CD14-positive monocyte (primary cell): ENCODE results near the gene CCDC12. TPM values are rescaled to one million over a fixed set of nuclear protein-coding genes. Genes with fewer than 3 reads are reported as not detected.
"Not testable (repeated sequence)": the region's sequence is repeated elsewhere in the genome, so short reads cannot be mapped to it uniquely, and the experiment has no call there.

ENCODE experiments used
- DNase-seq, 3 donors: peaks; one replicate each; pipeline ENCODE4 v3.0.0-alpha.2; 2011 to 2022
- H2AFZ ChIP-seq: 2 replicates; pipeline ENCODE4 v1.6.0; 2012; ENCODE audit warnings: mild to moderate bottlenecking, low read depth, low read length, inconsistent platforms; ENCODE audit not compliant: insufficient read depth, poor library complexity, severe bottlenecking
- H3K27ac ChIP-seq, 2 donors: 1 replicate in 1 of 2; 2 replicates in 1 of 2; pipeline ENCODE4 v1.5.1; 2012 to 2013; ENCODE audit warnings: low read length in 2 of 2, control low read depth in 1 of 2, inconsistent platforms in 1 of 2, low read depth in 1 of 2, mild to moderate bottlenecking in 1 of 2
- H3K27me3 ChIP-seq, 2 donors: one replicate each; pipeline versions ENCODE4 v1.6.0 to v1.6.1; 2011 to 2013; ENCODE audit warnings: low read length in 2 of 2; ENCODE audit not compliant: control insufficient read depth in 2 of 2, insufficient read depth in 2 of 2
- H3K36me3 ChIP-seq, 2 donors: replicated peaks in 1 of 2; 1 replicate in 1 of 2; 2 replicates in 1 of 2; pipeline versions ENCODE4 v1.5.1 to v1.6.1; 2012 to 2013; ENCODE audit warnings: low read length in 2 of 2, control low read depth in 1 of 2, inconsistent platforms in 1 of 2, mild to moderate bottlenecking in 1 of 2; ENCODE audit not compliant: insufficient read depth in 2 of 2, control insufficient read depth in 1 of 2
- H3K4me1 ChIP-seq, 2 donors: 1 replicate in 1 of 2; 2 replicates in 1 of 2; pipeline versions ENCODE4 v1.5.1 to v1.6.1; 2012 to 2013; ENCODE audit warnings: low read length in 2 of 2, control low read depth in 1 of 2, inconsistent platforms in 1 of 2, mild to moderate bottlenecking in 1 of 2, moderate library complexity in 1 of 2; ENCODE audit not compliant: insufficient read depth in 2 of 2, control insufficient read depth in 1 of 2
- H3K4me2 ChIP-seq: replicated peaks from 2 replicates; pipeline ENCODE3; 2012; ENCODE audit warnings: low read length, moderate library complexity, mild to moderate bottlenecking; ENCODE audit not compliant: poor library complexity, severe bottlenecking; ENCODE audit errors: extremely low read depth
- H3K4me3 ChIP-seq, 3 experiments: fragments of 200-600 bp in 1 of 3; sonication (generic) in 1 of 3; replicated peaks in 1 of 3; 1 replicate in 2 of 3; 2 replicates in 1 of 3; pipeline ENCODE4 v1.5.1; 2011 to 2013; ENCODE audit warnings: low read length in 3 of 3, mild to moderate bottlenecking in 3 of 3, control low read depth in 2 of 3, low read depth in 2 of 3, inconsistent platforms in 1 of 3, moderate library complexity in 1 of 3
- H3K79me2 ChIP-seq: 2 replicates; pipeline ENCODE4 v1.6.0; 2012; ENCODE audit warnings: mild to moderate bottlenecking, control low read depth, inconsistent platforms, low read length, moderate library complexity; ENCODE audit not compliant: insufficient read depth
- H3K9ac ChIP-seq: 2 replicates; pipeline ENCODE4 v1.6.0; 2017; ENCODE audit warnings: low read length, mild to moderate bottlenecking; ENCODE audit not compliant: insufficient read depth, poor library complexity, severe bottlenecking
- H3K9me3 ChIP-seq, 2 donors: replicated peaks in 1 of 2; 1 replicate in 1 of 2; 2 replicates in 1 of 2; pipeline versions ENCODE4 v1.5.1 to v1.6.1; 2012 to 2013; ENCODE audit warnings: low read length in 2 of 2, control low read depth in 1 of 2; ENCODE audit not compliant: control insufficient read depth in 1 of 2, insufficient read depth in 1 of 2
- H4K20me1 ChIP-seq: 2 replicates; pipeline ENCODE4 v1.6.0; 2012; ENCODE audit warnings: mild to moderate bottlenecking, low read length, control low read depth, moderate library complexity; ENCODE audit not compliant: insufficient read depth
- H3K27ac Mint-ChIP-seq, 7 donors: one replicate each; pipeline ENCODE4 v1.8.0; 2020; ENCODE audit warnings: mild to moderate bottlenecking in 7 of 7, mixed read lengths in 7 of 7, moderate library complexity in 6 of 7, inconsistent platforms in 2 of 7
- H3K27me3 Mint-ChIP-seq, 3 donors: one replicate each; pipeline ENCODE4 v1.8.0; 2021 to 2022; ENCODE audit warnings: low read depth in 3 of 3, mild to moderate bottlenecking in 3 of 3, mixed read lengths in 3 of 3, moderate library complexity in 3 of 3, inconsistent platforms in 1 of 3
- H3K36me3 Mint-ChIP-seq, 2 donors: one replicate each; pipeline ENCODE4 v1.8.0; 2020; ENCODE audit warnings: mixed read lengths in 2 of 2, inconsistent platforms in 1 of 2, mild to moderate bottlenecking in 1 of 2
- H3K4me1 Mint-ChIP-seq: one replicate; pipeline ENCODE4 v1.8.0; 2020; ENCODE audit warnings: mild to moderate bottlenecking, mixed read lengths
- H3K4me3 Mint-ChIP-seq, 2 donors: one replicate each; pipeline ENCODE4 v1.8.0; 2020; ENCODE audit warnings: mild to moderate bottlenecking in 2 of 2, mixed read lengths in 2 of 2, moderate library complexity in 1 of 2
- H3K9me3 Mint-ChIP-seq, 7 donors: one replicate each; pipeline ENCODE4 v1.8.0; 2020 to 2022; ENCODE audit warnings: mixed read lengths in 7 of 7, mild to moderate bottlenecking in 6 of 7, moderate library complexity in 6 of 7, inconsistent platforms in 2 of 7
- CTCF ChIP-seq: fragments of 200-600 bp; IDR thresholded peaks from one replicate; pipeline ENCODE4 v1.8.0; 2022; ENCODE audit warnings: antibody characterized with exemption, mild to moderate bottlenecking
- WGBS: methylation state at CpG from one replicate; pipeline ENCODE4 v1.1.5; 2013; ENCODE audit warnings: missing lambda C conversion rate; ENCODE audit not compliant: insufficient coverage; 5-methylcytosine and 5-hydroxymethylcytosine counted together
- intact Hi-C, 2 donors: fragments of 100-400 bp; cut with micrococcal nuclease; formaldehyde crosslinking; loops; one replicate each; pipeline versions ENCODE4 v1.15.0 to v1.15.1; 2023
- polyA plus RNA-seq, 3 donors: library from polyadenylated mRNA; depleted of rRNA in 1 of 3; unstranded in 2 of 3; stranded (reverse) in 1 of 3; fragments of 300-500 nt in 2 of 3; fragments of >200 nt in 1 of 3; fragmentation: Illumina TruSeq in 2 of 3; gene quantifications; 1 replicate in 2 of 3; 2 replicates in 1 of 3; pipeline ENCODE4 v1.2.3, GENCODE V29; 2012 to 2021

Gene CCDC12
- polyA plus RNA-seq, 3 donors: 50.1 to 70.7 (median 55.8) TPM

DNA sequence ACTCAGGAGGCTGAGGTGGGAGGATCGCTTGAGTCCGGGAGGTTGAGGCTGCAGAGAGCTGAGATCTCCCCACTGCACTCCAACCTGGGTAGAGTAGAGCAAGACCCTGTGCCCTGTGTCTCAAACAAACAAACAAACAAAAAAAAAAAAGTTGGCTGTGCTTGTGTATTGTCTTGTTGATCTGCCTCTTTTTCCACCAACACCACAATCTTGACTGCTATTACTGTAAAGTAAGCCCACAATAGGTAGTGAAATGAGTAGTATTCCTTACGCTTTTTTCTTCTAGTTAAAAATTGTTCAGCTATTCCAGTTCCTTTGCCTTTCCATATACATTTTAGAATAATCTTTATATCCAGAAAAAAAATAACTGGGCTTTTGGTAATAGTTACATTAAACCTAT is 63.6 kb downstream of the CCDC12 start:
- TF ChIP-seq CTCF: no peak
- DNase-seq: no peak
- Histone ChIP-seq H3K9me3 (peaks cover 0 to 2% of the 10 kb centered on the region in 2 donors), H3K4me1 (peaks cover 5 to 12% of the 10 kb centered on the region in 2 donors), H2AFZ (no peak overlapping the region), H3K27ac (no peak overlapping the region), H3K4me2 (no peak overlapping the region), H3K36me3 (peaks cover 11 to 35% of the 10 kb centered on the region in 2 donors), H3K9ac (no peak overlapping the region), H3K79me2 (no peaks in the 10 kb centered on the region), H4K20me1 (no peaks in the 10 kb centered on the region), H3K27me3 (peaks cover 0 to 3% of the 10 kb centered on the region in 2 donors), H3K4me3 (no peak overlapping the region)
- no CpG with 5 or more reads among the region's 3 CpGs for WGBS
- Mint-ChIP-seq H3K27me3 (peaks cover 0 to 4% (median 1%) of the 10 kb centered on the region in 3 donors), H3K4me3 (no peak overlapping the region), H3K36me3 (peaks cover 31 to 38% of the 10 kb centered on the region in 2 donors), H3K9me3 (peaks cover 0 to 5% (median 0%) of the 10 kb centered on the region in 7 donors), H3K27ac (no peak overlapping the region), H3K4me1 (peaks cover 8% of the 10 kb centered on the region)
- intact Hi-C loops: no loop called here

DNA sequence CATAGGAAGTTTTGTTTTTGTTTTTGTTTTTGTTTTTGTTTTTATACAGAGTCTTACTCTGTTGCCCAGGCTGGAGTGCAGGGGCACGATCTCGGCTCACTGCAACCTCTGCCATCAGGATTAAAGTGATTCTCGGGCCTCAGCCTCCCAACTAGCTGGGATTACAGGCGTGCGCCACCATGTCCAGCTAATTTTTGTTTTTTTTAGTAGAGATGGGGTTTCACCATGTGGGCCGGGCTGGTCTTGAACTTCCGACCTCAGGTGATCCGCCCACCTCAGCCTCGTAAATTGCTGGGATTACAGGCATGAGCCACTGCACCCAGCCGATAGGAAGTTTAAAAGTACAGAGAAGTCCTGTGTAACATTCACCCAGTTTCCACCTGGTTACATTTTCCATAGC is 65.6 kb downstream of the CCDC12 start:
- H3K4me2 ChIP-seq, intact Hi-C loops, H3K9ac ChIP-seq, H3K9me3 Mint-ChIP-seq, H4K20me1 ChIP-seq, H3K4me1 Mint-ChIP-seq, H3K4me3 Mint-ChIP-seq, H3K27ac Mint-ChIP-seq, H3K9me3 ChIP-seq, H2AFZ ChIP-seq, H3K27me3 ChIP-seq, DNase-seq, H3K79me2 ChIP-seq, H3K27me3 Mint-ChIP-seq, H3K27ac ChIP-seq, H3K4me3 ChIP-seq: not testable (repeated sequence)
- H3K36me3 Mint-ChIP-seq: peaks cover 13 to 19% of the 10 kb centered on the region in 2 donors
- Histone ChIP-seq H3K36me3 (peaks cover 0 to 15% of the 10 kb centered on the region in 2 donors), H3K4me1 (peaks cover 5 to 12% of the 10 kb centered on the region in 2 donors)
- 97% methylated on average over 5 of the region's 10 CpGs for WGBS
